CD14-positive monocyte (primary cell): ENCODE data around the gene MAGEL2. TPM values are rescaled to one million over a fixed set of nuclear protein-coding genes. Genes with fewer than 3 reads are reported as not detected.

Experiments used
- DNase-seq, 3 donors: peaks; one replicate each; pipeline ENCODE4 v3.0.0-alpha.2; 2011 to 2022
- H2AFZ ChIP-seq: 2 replicates; pipeline ENCODE4 v1.6.0; 2012; ENCODE audit warnings: mild to moderate bottlenecking, low read depth, low read length, inconsistent platforms; ENCODE audit not compliant: insufficient read depth, poor library complexity, severe bottlenecking
- H3K27ac ChIP-seq, 2 donors: 1 replicate in 1 of 2; 2 replicates in 1 of 2; pipeline ENCODE4 v1.5.1; 2012 to 2013; ENCODE audit warnings: low read length in 2 of 2, control low read depth in 1 of 2, inconsistent platforms in 1 of 2, low read depth in 1 of 2, mild to moderate bottlenecking in 1 of 2
- H3K27me3 ChIP-seq, 2 donors: one replicate each; pipeline versions ENCODE4 v1.6.0 to v1.6.1; 2011 to 2013; ENCODE audit warnings: low read length in 2 of 2; ENCODE audit not compliant: control insufficient read depth in 2 of 2, insufficient read depth in 2 of 2
- H3K36me3 ChIP-seq, 2 donors: replicated peaks in 1 of 2; 1 replicate in 1 of 2; 2 replicates in 1 of 2; pipeline versions ENCODE4 v1.5.1 to v1.6.1; 2012 to 2013; ENCODE audit warnings: low read length in 2 of 2, control low read depth in 1 of 2, inconsistent platforms in 1 of 2, mild to moderate bottlenecking in 1 of 2; ENCODE audit not compliant: insufficient read depth in 2 of 2, control insufficient read depth in 1 of 2
- H3K4me1 ChIP-seq, 2 donors: 1 replicate in 1 of 2; 2 replicates in 1 of 2; pipeline versions ENCODE4 v1.5.1 to v1.6.1; 2012 to 2013; ENCODE audit warnings: low read length in 2 of 2, control low read depth in 1 of 2, inconsistent platforms in 1 of 2, mild to moderate bottlenecking in 1 of 2, moderate library complexity in 1 of 2; ENCODE audit not compliant: insufficient read depth in 2 of 2, control insufficient read depth in 1 of 2
- H3K4me2 ChIP-seq: replicated peaks from 2 replicates; pipeline ENCODE3; 2012; ENCODE audit warnings: low read length, moderate library complexity, mild to moderate bottlenecking; ENCODE audit not compliant: poor library complexity, severe bottlenecking; ENCODE audit errors: extremely low read depth
- H3K4me3 ChIP-seq, 3 experiments: fragments of 200-600 bp in 1 of 3; sonication (generic) in 1 of 3; replicated peaks in 1 of 3; 1 replicate in 2 of 3; 2 replicates in 1 of 3; pipeline ENCODE4 v1.5.1; 2011 to 2013; ENCODE audit warnings: low read length in 3 of 3, mild to moderate bottlenecking in 3 of 3, control low read depth in 2 of 3, low read depth in 2 of 3, inconsistent platforms in 1 of 3, moderate library complexity in 1 of 3
- H3K79me2 ChIP-seq: 2 replicates; pipeline ENCODE4 v1.6.0; 2012; ENCODE audit warnings: mild to moderate bottlenecking, control low read depth, inconsistent platforms, low read length, moderate library complexity; ENCODE audit not compliant: insufficient read depth
- H3K9ac ChIP-seq: 2 replicates; pipeline ENCODE4 v1.6.0; 2017; ENCODE audit warnings: low read length, mild to moderate bottlenecking; ENCODE audit not compliant: insufficient read depth, poor library complexity, severe bottlenecking
- H3K9me3 ChIP-seq, 2 donors: replicated peaks in 1 of 2; 1 replicate in 1 of 2; 2 replicates in 1 of 2; pipeline versions ENCODE4 v1.5.1 to v1.6.1; 2012 to 2013; ENCODE audit warnings: low read length in 2 of 2, control low read depth in 1 of 2; ENCODE audit not compliant: control insufficient read depth in 1 of 2, insufficient read depth in 1 of 2
- H4K20me1 ChIP-seq: 2 replicates; pipeline ENCODE4 v1.6.0; 2012; ENCODE audit warnings: mild to moderate bottlenecking, low read length, control low read depth, moderate library complexity; ENCODE audit not compliant: insufficient read depth
- H3K27ac Mint-ChIP-seq, 7 donors: one replicate each; pipeline ENCODE4 v1.8.0; 2020; ENCODE audit warnings: mild to moderate bottlenecking in 7 of 7, mixed read lengths in 7 of 7, moderate library complexity in 6 of 7, inconsistent platforms in 2 of 7
- H3K27me3 Mint-ChIP-seq, 3 donors: one replicate each; pipeline ENCODE4 v1.8.0; 2021 to 2022; ENCODE audit warnings: low read depth in 3 of 3, mild to moderate bottlenecking in 3 of 3, mixed read lengths in 3 of 3, moderate library complexity in 3 of 3, inconsistent platforms in 1 of 3
- H3K36me3 Mint-ChIP-seq, 2 donors: one replicate each; pipeline ENCODE4 v1.8.0; 2020; ENCODE audit warnings: mixed read lengths in 2 of 2, inconsistent platforms in 1 of 2, mild to moderate bottlenecking in 1 of 2
- H3K4me1 Mint-ChIP-seq: one replicate; pipeline ENCODE4 v1.8.0; 2020; ENCODE audit warnings: mild to moderate bottlenecking, mixed read lengths
- H3K4me3 Mint-ChIP-seq, 2 donors: one replicate each; pipeline ENCODE4 v1.8.0; 2020; ENCODE audit warnings: mild to moderate bottlenecking in 2 of 2, mixed read lengths in 2 of 2, moderate library complexity in 1 of 2
- H3K9me3 Mint-ChIP-seq, 7 donors: one replicate each; pipeline ENCODE4 v1.8.0; 2020 to 2022; ENCODE audit warnings: mixed read lengths in 7 of 7, mild to moderate bottlenecking in 6 of 7, moderate library complexity in 6 of 7, inconsistent platforms in 2 of 7
- CTCF ChIP-seq: fragments of 200-600 bp; IDR thresholded peaks from one replicate; pipeline ENCODE4 v1.8.0; 2022; ENCODE audit warnings: antibody characterized with exemption, mild to moderate bottlenecking
- WGBS: methylation state at CpG from one replicate; pipeline ENCODE4 v1.1.5; 2013; ENCODE audit warnings: missing lambda C conversion rate; ENCODE audit not compliant: insufficient coverage; 5-methylcytosine and 5-hydroxymethylcytosine counted together
- intact Hi-C, 2 donors: fragments of 100-400 bp; cut with micrococcal nuclease; formaldehyde crosslinking; loops; one replicate each; pipeline versions ENCODE4 v1.15.0 to v1.15.1; 2023
- polyA plus RNA-seq, 3 donors: library from polyadenylated mRNA; depleted of rRNA in 1 of 3; unstranded in 2 of 3; stranded (reverse) in 1 of 3; fragments of 300-500 nt in 2 of 3; fragments of >200 nt in 1 of 3; fragmentation: Illumina TruSeq in 2 of 3; gene quantifications; 1 replicate in 2 of 3; 2 replicates in 1 of 3; pipeline ENCODE4 v1.2.3, GENCODE V29; 2012 to 2021

Gene MAGEL2
- polyA plus RNA-seq, 3 donors, result not detected

GRCh38 chr15:23670970-23671369 is 23.3 kb upstream of the MAGEL2 start:
- Histone ChIP-seq H3K4me3 (no peak overlapping the region), H3K36me3 (no peaks in the 10 kb centered on the region), H3K4me2 (no peak overlapping the region), H3K4me1 (no peaks in the 10 kb centered on the region), H3K79me2 (no peaks in the 10 kb centered on the region), H3K27ac (no peak overlapping the region), H3K27me3 (no peaks in the 10 kb centered on the region), H3K9me3 (no peaks in the 10 kb centered on the region), H2AFZ (no peak overlapping the region), H4K20me1 (no peaks in the 10 kb centered on the region), H3K9ac (no peak overlapping the region)
- Mint-ChIP-seq H3K4me1 (no peaks in the 10 kb centered on the region), H3K4me3 (no peak overlapping the region), H3K36me3 (no peaks in the 10 kb centered on the region), H3K27me3 (peaks cover 0 to 1% (median 0%) of the 10 kb centered on the region in 3 donors), H3K9me3 (peaks cover 0 to 3% (median 0%) of the 10 kb centered on the region in 7 donors), H3K27ac (no peak overlapping the region)
- DNase-seq, result no peak
- TF ChIP-seq CTCF, result no peak
- intact Hi-C loops, result no loop called here
- WGBS, result no CpG with 5 or more reads among the region's 1 CpG

- H3K27ac Mint-ChIP-seq, result no peak overlapping the region
- no peaks in the 10 kb centered on the region for H3K4me1 Mint-ChIP-seq
- Histone ChIP-seq H2AFZ (no peak overlapping the region), H3K27me3 (no peaks in the 10 kb centered on the region), H3K9ac (no peak overlapping the region), H3K27ac (no peak overlapping the region), H3K4me2 (no peak overlapping the region), H3K9me3 (no peaks in the 10 kb centered on the region), H3K36me3 (no peaks in the 10 kb centered on the region), H3K79me2 (no peaks in the 10 kb centered on the region), H3K4me1 (no peaks in the 10 kb centered on the region), H3K4me3 (no peak overlapping the region), H4K20me1 (no peaks in the 10 kb centered on the region)
- H3K27me3 Mint-ChIP-seq, result peaks cover 0 to 1% (median 0%) of the 10 kb centered on the region in 3 donors
- no peak overlapping the region for H3K4me3 Mint-ChIP-seq
- peaks cover 0 to 8% (median 0%) of the 10 kb centered on the region in 7 donors for H3K9me3 Mint-ChIP-seq
- WGBS, result no CpG with 5 or more reads among the region's 2 CpGs
- intact Hi-C loops, result no loop called here
- DNase-seq, result no peak
- no peaks in the 10 kb centered on the region for H3K36me3 Mint-ChIP-seq
- TF ChIP-seq CTCF, result no peak
Measured at GRCh38 chr15:23663232-23663631, 15.6 kb upstream of the MAGEL2 start.
